WTC11 (cell line): ENCODE results near the gene UGGT2. TPM values are rescaled to one million over a fixed set of nuclear protein-coding genes. Genes with fewer than 3 reads are reported as not detected.

Experiments
- ATAC-seq: fragments of 200-7000 bp; cut with Tn5 transposase; 2 replicates; pipeline ENCODE4 v1.10.0; 2021; ENCODE audit warnings: mild to moderate bottlenecking, moderate library complexity
- CTCF ChIA-PET: fragments of 300-600 bp; sonication (Branson Sonifier 250); formaldehyde crosslinking; loops from one replicate; lab custom pipeline; 2021; ENCODE audit warnings: antibody characterized with exemption; lab: Charles Lee
- POLR2A ChIA-PET: fragments of 350-600 bp; sonication (Branson Sonifier 250); formaldehyde crosslinking; loops from one replicate; lab custom pipeline; 2021; ENCODE audit warnings: antibody characterized with exemption; lab: Charles Lee
- DNase-seq: peaks from one replicate; pipeline ENCODE4 v3.0.0; 2021; ENCODE audit warnings: low spot score
- H3K27ac Mint-ChIP-seq: 2 replicates; pipeline ENCODE4 v1.8.0; 2021; ENCODE audit warnings: mixed read lengths
- H3K27me3 Mint-ChIP-seq: 2 replicates; pipeline ENCODE4 v1.8.0; 2021; ENCODE audit warnings: low read depth, mild to moderate bottlenecking, moderate library complexity, mixed read lengths
- H3K36me3 Mint-ChIP-seq: 2 replicates; pipeline ENCODE4 v1.8.0; 2021; ENCODE audit warnings: mixed read lengths
- H3K4me1 Mint-ChIP-seq: 2 replicates; pipeline ENCODE4 v1.8.0; 2022; ENCODE audit warnings: mixed read lengths
- H3K4me3 Mint-ChIP-seq: 2 replicates; pipeline ENCODE4 v1.8.0; 2021; ENCODE audit warnings: mild to moderate bottlenecking, moderate library complexity, mixed read lengths
- H3K9me3 Mint-ChIP-seq: 2 replicates; pipeline ENCODE4 v1.8.0; 2021; ENCODE audit warnings: mixed read lengths
- E2F1 ChIP-seq: sonication (generic); formaldehyde crosslinking; IDR thresholded peaks from 2 replicates; pipeline ENCODE4 v1.8.0; 2022; ENCODE audit warnings: mild to moderate bottlenecking, missing genetic modification reagents
- ERG ChIP-seq: fragments of 250-450 bp; sonication (Bioruptor Pico); IDR thresholded peaks from 2 replicates; pipeline ENCODE4 v1.8.0; 2021; ENCODE audit warnings: mild to moderate bottlenecking
- ETV6 ChIP-seq: sonication (generic); formaldehyde crosslinking; IDR thresholded peaks from 2 replicates; pipeline ENCODE4 v1.8.1; 2022; ENCODE audit warnings: mild to moderate bottlenecking, missing genetic modification reagents
- KAT7 ChIP-seq: sonication (generic); formaldehyde crosslinking; IDR thresholded peaks from 2 replicates; pipeline ENCODE4 v1.8.1; 2023; ENCODE audit warnings: missing genetic modification reagents, mild to moderate bottlenecking, borderline replicate concordance
- NFATC4 ChIP-seq: fragments of 250-450 bp; sonication (Bioruptor Pico); IDR thresholded peaks from 2 replicates; pipeline ENCODE4 v1.9.0; 2021; ENCODE audit warnings: mild to moderate bottlenecking
- PRDM15 ChIP-seq: sonication (generic); formaldehyde crosslinking; IDR thresholded peaks from 2 replicates; pipeline ENCODE4 v1.8.0; 2022; ENCODE audit warnings: missing genetic modification reagents
- RELA ChIP-seq: sonication (generic); formaldehyde crosslinking; IDR thresholded peaks from 2 replicates; pipeline ENCODE4 v1.8.1; 2022; ENCODE audit warnings: missing genetic modification reagents, mild to moderate bottlenecking, borderline replicate concordance
- SMAD3 ChIP-seq: sonication (generic); formaldehyde crosslinking; IDR thresholded peaks from 2 replicates; pipeline ENCODE4 v1.8.0; 2022; ENCODE audit warnings: missing genetic modification reagents, mild to moderate bottlenecking, borderline replicate concordance
- ZNF138 ChIP-seq: sonication (generic); formaldehyde crosslinking; conservative IDR thresholded peaks from 2 replicates; pipeline ENCODE4 v1.8.1; 2022; ENCODE audit warnings: mild to moderate bottlenecking, moderate library complexity, missing genetic modification reagents
- ZNF396 ChIP-seq: fragments of 250-450 bp; sonication (Bioruptor Pico); IDR thresholded peaks from 2 replicates; pipeline ENCODE4 v1.8.0; 2021; ENCODE audit warnings: mild to moderate bottlenecking, moderate library complexity, borderline replicate concordance
- ZNF416 ChIP-seq: fragments of 250-450 bp; sonication (Bioruptor Pico); IDR thresholded peaks from 2 replicates; pipeline ENCODE4 v1.9.0; 2021; ENCODE audit warnings: mild to moderate bottlenecking, inconsistent platforms
- total RNA-seq: library from RNA; stranded (reverse); gene quantifications from 3 replicates; pipeline ENCODE4 v1.2.3, GENCODE V29; 2021
- TF ChIP-seq, protein P1 (sequence below): sonication (generic); formaldehyde crosslinking; IDR thresholded peaks from 2 replicates; pipeline ENCODE4 v1.8.1; 2022; ENCODE audit warnings: low read depth, mild to moderate bottlenecking, moderate library complexity, missing genetic modification reagents, borderline replicate concordance
- TF ChIP-seq, protein P2 (sequence below): sonication (generic); formaldehyde crosslinking; IDR thresholded peaks from 2 replicates; pipeline ENCODE4 v1.8.1; 2022; ENCODE audit warnings: mild to moderate bottlenecking, moderate library complexity, missing genetic modification reagents
- TF ChIP-seq, protein P3 (sequence below): sonication (generic); formaldehyde crosslinking; IDR thresholded peaks from 2 replicates; pipeline ENCODE4 v1.8.1; 2023; ENCODE audit warnings: mild to moderate bottlenecking, missing genetic modification reagents
- TF ChIP-seq, protein P4 (sequence below): sonication (generic); formaldehyde crosslinking; conservative IDR thresholded peaks from 2 replicates; pipeline ENCODE4 v1.8.1; 2022; ENCODE audit warnings: mild to moderate bottlenecking, missing genetic modification reagents
- TF ChIP-seq, protein P5 (sequence below): sonication (generic); formaldehyde crosslinking; IDR thresholded peaks from 2 replicates; pipeline ENCODE4 v1.8.0; 2022; ENCODE audit warnings: mild to moderate bottlenecking, missing genetic modification reagents

UGGT2 gene
- total RNA-seq, 1 experiment from 2014 or later: 31.1 TPM

DNA sequence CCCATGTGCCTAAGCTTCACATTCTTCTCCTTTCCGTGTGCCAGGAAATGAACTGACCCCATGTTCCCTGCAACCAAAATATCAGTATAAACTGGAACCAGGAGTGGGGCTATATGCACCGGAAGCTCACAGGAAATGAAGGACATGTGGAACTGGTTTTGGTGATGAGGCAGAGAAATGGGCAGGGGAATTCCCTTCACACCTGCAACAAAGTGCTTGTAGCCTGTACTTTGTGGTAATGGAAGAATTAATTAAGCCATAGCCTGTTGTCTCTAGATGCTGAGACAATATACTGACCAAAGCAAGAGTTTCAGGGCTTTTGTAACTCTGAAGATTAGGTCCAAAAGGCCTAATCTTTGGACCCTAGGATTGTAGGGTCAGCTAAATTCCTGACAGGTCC is 15.5 kb upstream of the UGGT2 start:
- Mint-ChIP-seq H3K36me3 (no peaks in the 10 kb centered on the region), H3K9me3 (peaks cover 7% of the 10 kb centered on the region), H3K27ac (no peak overlapping the region), H3K4me1 (peaks cover 12% of the 10 kb centered on the region), H3K27me3 (no peaks in the 10 kb centered on the region; the same call in 1 of the 2 replicates), H3K4me3 (no peak overlapping the region)
- POLR2A ChIA-PET: no interaction called here
- ATAC-seq (no peak), DNase-seq (no peak)
- TF ChIP-seq ZNF396: no peak
- TF ChIP-seq SMAD3 (CRISPR knock-in tag): no peak
- TF ChIP-seq ERG (CRISPR knock-in tag): no peak
- TF ChIP-seq KAT7 (CRISPR knock-in tag): no peak
- TF ChIP-seq, protein P1, sequence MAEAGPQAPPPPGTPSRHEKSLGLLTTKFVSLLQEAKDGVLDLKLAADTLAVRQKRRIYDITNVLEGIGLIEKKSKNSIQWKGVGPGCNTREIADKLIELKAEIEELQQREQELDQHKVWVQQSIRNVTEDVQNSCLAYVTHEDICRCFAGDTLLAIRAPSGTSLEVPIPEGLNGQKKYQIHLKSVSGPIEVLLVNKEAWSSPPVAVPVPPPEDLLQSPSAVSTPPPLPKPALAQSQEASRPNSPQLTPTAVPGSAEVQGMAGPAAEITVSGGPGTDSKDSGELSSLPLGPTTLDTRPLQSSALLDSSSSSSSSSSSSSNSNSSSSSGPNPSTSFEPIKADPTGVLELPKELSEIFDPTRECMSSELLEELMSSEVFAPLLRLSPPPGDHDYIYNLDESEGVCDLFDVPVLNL (CRISPR knock-in tag): no peak
- TF ChIP-seq, protein P2, sequence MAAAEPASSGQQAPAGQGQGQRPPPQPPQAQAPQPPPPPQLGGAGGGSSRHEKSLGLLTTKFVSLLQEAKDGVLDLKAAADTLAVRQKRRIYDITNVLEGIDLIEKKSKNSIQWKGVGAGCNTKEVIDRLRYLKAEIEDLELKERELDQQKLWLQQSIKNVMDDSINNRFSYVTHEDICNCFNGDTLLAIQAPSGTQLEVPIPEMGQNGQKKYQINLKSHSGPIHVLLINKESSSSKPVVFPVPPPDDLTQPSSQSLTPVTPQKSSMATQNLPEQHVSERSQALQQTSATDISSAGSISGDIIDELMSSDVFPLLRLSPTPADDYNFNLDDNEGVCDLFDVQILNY (CRISPR knock-in tag): no peak
- TF ChIP-seq, protein P3, sequence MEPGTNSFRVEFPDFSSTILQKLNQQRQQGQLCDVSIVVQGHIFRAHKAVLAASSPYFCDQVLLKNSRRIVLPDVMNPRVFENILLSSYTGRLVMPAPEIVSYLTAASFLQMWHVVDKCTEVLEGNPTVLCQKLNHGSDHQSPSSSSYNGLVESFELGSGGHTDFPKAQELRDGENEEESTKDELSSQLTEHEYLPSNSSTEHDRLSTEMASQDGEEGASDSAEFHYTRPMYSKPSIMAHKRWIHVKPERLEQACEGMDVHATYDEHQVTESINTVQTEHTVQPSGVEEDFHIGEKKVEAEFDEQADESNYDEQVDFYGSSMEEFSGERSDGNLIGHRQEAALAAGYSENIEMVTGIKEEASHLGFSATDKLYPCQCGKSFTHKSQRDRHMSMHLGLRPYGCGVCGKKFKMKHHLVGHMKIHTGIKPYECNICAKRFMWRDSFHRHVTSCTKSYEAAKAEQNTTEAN (CRISPR knock-in tag): no peak
- TF ChIP-seq ZNF138 (CRISPR knock-in tag): no peak
- CTCF ChIA-PET: no interaction called here

DNA sequence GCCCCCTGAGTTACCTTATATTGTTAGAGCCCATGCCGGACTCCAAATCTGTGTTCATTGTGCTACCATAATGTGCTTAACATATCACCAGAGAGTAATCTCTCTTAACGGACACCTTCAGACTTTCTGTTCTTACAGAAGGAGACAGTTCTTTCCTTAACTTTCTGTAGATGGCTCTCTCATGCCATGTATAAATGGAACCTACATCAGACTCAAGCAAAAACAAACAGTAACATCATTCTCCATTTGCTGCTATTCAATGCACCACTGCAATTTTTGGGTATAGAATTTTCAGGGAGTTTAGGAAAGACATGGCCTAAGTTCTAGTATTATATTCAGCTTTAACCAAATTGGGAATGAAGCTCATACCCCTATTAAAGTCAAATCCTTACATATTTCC is 12.6 kb upstream of the UGGT2 start:
- no peak overlapping the region for H3K4me3 Mint-ChIP-seq

More for the DNA sequence above, 12.6 kb upstream of the UGGT2 start:
- Mint-ChIP-seq H3K27me3 (no peaks in the 10 kb centered on the region; the same call in 1 of the 2 replicates), H3K9me3 (peaks cover 7% of the 10 kb centered on the region), H3K36me3 (no peaks in the 10 kb centered on the region), H3K27ac (no peak overlapping the region), H3K4me1 (peaks cover 2% of the 10 kb centered on the region; the same call in 1 of the 2 replicates)
- DNase-seq (no peak), ATAC-seq (no peak)
- POLR2A ChIA-PET: no interaction called here
- TF ChIP-seq ETV6 (CRISPR knock-in tag): no peak
- TF ChIP-seq ZNF416 (CRISPR knock-in tag): no peak
- no peak for TF ChIP-seq RELA (CRISPR knock-in tag)
- TF ChIP-seq, protein P4, sequence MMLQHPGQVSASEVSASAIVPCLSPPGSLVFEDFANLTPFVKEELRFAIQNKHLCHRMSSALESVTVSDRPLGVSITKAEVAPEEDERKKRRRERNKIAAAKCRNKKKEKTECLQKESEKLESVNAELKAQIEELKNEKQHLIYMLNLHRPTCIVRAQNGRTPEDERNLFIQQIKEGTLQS (CRISPR knock-in tag): no peak
- TF ChIP-seq E2F1: no peak
- TF ChIP-seq NFATC4 (CRISPR knock-in tag): no peak
- TF ChIP-seq, protein P5, sequence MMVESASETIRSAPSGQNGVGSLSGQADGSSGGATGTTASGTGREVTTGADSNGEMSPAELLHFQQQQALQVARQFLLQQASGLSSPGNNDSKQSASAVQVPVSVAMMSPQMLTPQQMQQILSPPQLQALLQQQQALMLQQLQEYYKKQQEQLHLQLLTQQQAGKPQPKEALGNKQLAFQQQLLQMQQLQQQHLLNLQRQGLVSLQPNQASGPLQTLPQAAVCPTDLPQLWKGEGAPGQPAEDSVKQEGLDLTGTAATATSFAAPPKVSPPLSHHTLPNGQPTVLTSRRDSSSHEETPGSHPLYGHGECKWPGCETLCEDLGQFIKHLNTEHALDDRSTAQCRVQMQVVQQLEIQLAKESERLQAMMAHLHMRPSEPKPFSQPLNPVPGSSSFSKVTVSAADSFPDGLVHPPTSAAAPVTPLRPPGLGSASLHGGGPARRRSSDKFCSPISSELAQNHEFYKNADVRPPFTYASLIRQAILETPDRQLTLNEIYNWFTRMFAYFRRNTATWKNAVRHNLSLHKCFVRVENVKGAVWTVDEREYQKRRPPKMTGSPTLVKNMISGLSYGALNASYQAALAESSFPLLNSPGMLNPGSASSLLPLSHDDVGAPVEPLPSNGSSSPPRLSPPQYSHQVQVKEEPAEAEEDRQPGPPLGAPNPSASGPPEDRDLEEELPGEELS (CRISPR knock-in tag): no peak
- no peak for TF ChIP-seq PRDM15 (CRISPR knock-in tag)
- CTCF ChIA-PET: interaction anchor here (2.0 kb wide), 1 partner anchor 8 kb away, joined by 7 read pairs; no protein-coding TSS in a partner anchor
